Measurements from ENCODE around the gene PROSER2. TPM values are rescaled to one million over a fixed set of nuclear protein-coding genes. Genes with fewer than 3 reads are reported as not detected.

Gene PROSER2
- total and polyA plus RNA-seq, 2 of the 13 experiments (the other 11 are each of a cell fraction or from before 2014, with no cell fraction given): 6.9 to 7.7 TPM

- TF ChIP-seq MAZ (IDR thresholded peaks at IDR 0.05; ENCODE audit: borderline replicate concordance, low read depth, low read length): no peak
- TF ChIP-seq MAZ (CRISPR knock-in tag; IDR thresholded peaks at IDR 0.05; ENCODE audit: low read depth): no peak
- TF ChIP-seq REL (CRISPR knock-in tag; conservative IDR thresholded peaks at IDR 0.05): no peak
Observed at GRCh38 chr10:11919271-11919670, 96.1 kb downstream of the PROSER2 start (continued).

Other genes starting within 250 kb of the PROSER2 start
- gene USP6NL, start 211.7 kb upstream of the PROSER2 start, total RNA-seq (2016; rRNA removed; fragmentation: Illumina TruSeq; extraction: Trizol): 22.9 and 26.2 TPM in 2 replicates
- 10.0 and 10.5 TPM in 2 replicates for gene USP6NL, start 211.7 kb upstream of the PROSER2 start, polyA plus RNA-seq (2011; rRNA removed)
- gene ECHDC3, start 81.0 kb upstream of the PROSER2 start, total RNA-seq (2016; rRNA removed; fragmentation: Illumina TruSeq; extraction: Trizol): not detected in 2 replicates
- not detected in 2 replicates for gene ECHDC3, start 81.0 kb upstream of the PROSER2 start, polyA plus RNA-seq (2011; rRNA removed)
- 14.5 and 21.8 TPM in 2 replicates for gene UPF2, start 219.5 kb downstream of the PROSER2 start, total RNA-seq (2016; rRNA removed; fragmentation: Illumina TruSeq; extraction: Trizol)
- gene UPF2, start 219.5 kb downstream of the PROSER2 start, polyA plus RNA-seq (2011; rRNA removed): 5.7 and 6.2 TPM in 2 replicates
- gene DHTKD1, start 245.6 kb downstream of the PROSER2 start, total RNA-seq (2016; rRNA removed; fragmentation: Illumina TruSeq; extraction: Trizol): 9.6 and 10.7 TPM in 2 replicates
- gene DHTKD1, start 245.6 kb downstream of the PROSER2 start, polyA plus RNA-seq (2011; rRNA removed): 9.0 and 14.1 TPM in 2 replicates

Data from HepG2 (cell line).